A549 (cell line): ENCODE results near the gene SHOC2. TPM values are rescaled to one million over a fixed set of nuclear protein-coding genes. Genes with fewer than 3 reads are reported as not detected.

Experiments used
- ATAC-seq, 2 experiments: fragments of 200-7000 bp in 1 of 2; fragments of >200 bp in 1 of 2; cut with Nextera tagmentation in 1 of 2; cut with Tn5 transposase in 1 of 2; 3 replicates each; pipeline versions ENCODE4 v1.8.0 to v1.9.1; 2018 to 2020; ENCODE audit warnings: mild to moderate bottlenecking in 1 of 2, moderate library complexity in 1 of 2
- CTCF ChIA-PET: fragments of 300-600 bp; sonication (Branson Sonifier 250); formaldehyde crosslinking; extraction: SDS; loops from one replicate; lab custom pipeline; 2021; ENCODE audit warnings: antibody characterized with exemption, inconsistent platforms; lab: Yijun Ruan, JAX
- POLR2A ChIA-PET: fragments of 350-600 bp; formaldehyde crosslinking; extraction: SDS; loops from one replicate; lab custom pipeline; 2021; ENCODE audit warnings: antibody characterized with exemption, inconsistent platforms; lab: Yijun Ruan, JAX
- DNase-seq, 2 experiments: peaks; one replicate each; pipeline versions ENCODE4 v3.0.0 to v3.0.0-alpha.2; 2011 to 2016; ENCODE audit warnings: low read depth in 1 of 2, low spot score in 1 of 2
- FAIRE-seq: peaks from 2 replicates; lab custom pipeline; 2011; peaks lifted over from hg19 to GRCh38; lab: Jason Lieb, UNC
- H3K27ac ChIP-seq, 2 experiments: fragments of >200 bp; sonication (Bioruptor Twin); formaldehyde crosslinking; 3 replicates each; pipeline ENCODE4 v1.5.1; 2016 to 2017
- H3K4me1 ChIP-seq: fragments of >200 bp; sonication (Bioruptor Twin); formaldehyde crosslinking; 3 replicates; pipeline ENCODE4 v1.6.1; 2016
- H3K4me2 ChIP-seq: fragments of >200 bp; sonication (Bioruptor Twin); formaldehyde crosslinking; 3 replicates; pipeline ENCODE4 v1.6.1; 2016
- H3K4me3 ChIP-seq: fragments of >200 bp; sonication (Bioruptor Twin); formaldehyde crosslinking; 3 replicates; pipeline ENCODE4 v1.5.1; 2016
- H3K9me3 ChIP-seq: fragments of >200 bp; sonication (Bioruptor Twin); formaldehyde crosslinking; 3 replicates; pipeline ENCODE4 v1.6.1; 2016
- ATOH8 ChIP-seq: fragments of 250-450 bp; sonication (Bioruptor Pico); IDR thresholded peaks from 2 replicates; pipeline ENCODE4 v1.5.0; 2020; ENCODE audit warnings: low read depth, mild to moderate bottlenecking, moderate library complexity
- BCL3 ChIP-seq: fragments of >200 bp; sonication (Bioruptor Twin); formaldehyde crosslinking; IDR thresholded peaks from 3 replicates; pipeline ENCODE4 v1.6.1; 2016
- BHLHE40 ChIP-seq: IDR thresholded peaks from 2 replicates; pipeline ENCODE4 v1.6.1; 2012; ENCODE audit warnings: low read depth, low read length, inconsistent platforms
- CBX2 ChIP-seq: fragments of 200-600 bp; sonication (generic); IDR thresholded peaks from 2 replicates; pipeline ENCODE4 v1.6.1; 2016; ENCODE audit warnings: low read depth, mild to moderate bottlenecking, borderline replicate concordance
- EHMT2 ChIP-seq: fragments of 200-600 bp; sonication (generic); IDR thresholded peaks from 2 replicates; pipeline ENCODE4 v1.6.1; 2016; ENCODE audit warnings: antibody characterized with exemption, low read depth, mild to moderate bottlenecking, moderate library complexity
- ESRRA ChIP-seq: fragments of 150-350 bp; IDR thresholded peaks from 2 replicates; pipeline ENCODE4 v1.6.1; 2014; ENCODE audit warnings: mild to moderate bottlenecking, low read length, borderline replicate concordance
- GATA3 ChIP-seq: IDR thresholded peaks from 2 replicates; pipeline ENCODE4 v1.6.1; 2012; ENCODE audit warnings: borderline replicate concordance
- HDAC2 ChIP-seq: fragments of 200-600 bp; sonication (generic); IDR thresholded peaks from 2 replicates; pipeline ENCODE4 v1.6.1; 2016
- MAFK ChIP-seq: fragments of 450-650 bp; IDR thresholded peaks from 2 replicates; pipeline ENCODE4 v1.6.1; 2014; ENCODE audit not compliant: partially characterized antibody
- POLR2A ChIP-seq: IDR thresholded peaks from 2 replicates; pipeline ENCODE4 v1.6.1; 2012; ENCODE audit warnings: mild to moderate bottlenecking, low read length
- RAD21 ChIP-seq, 2 experiments: fragments of >200 bp in 1 of 2; sonication (Bioruptor Twin) in 1 of 2; formaldehyde crosslinking in 1 of 2; IDR thresholded peaks in 1 of 2; conservative IDR thresholded peaks in 1 of 2; 2 replicates in 1 of 2; 3 replicates in 1 of 2; pipeline ENCODE4 v1.6.1; 2012 to 2018; ENCODE audit warnings: inconsistent platforms in 1 of 2
- RCOR1 ChIP-seq: fragments of 150-350 bp; IDR thresholded peaks from 2 replicates; pipeline ENCODE4 v1.6.1; 2014; ENCODE audit warnings: antibody characterized with exemption, low read length, low read depth
- REST ChIP-seq: fragments of 200-600 bp; sonication (generic); IDR thresholded peaks from 2 replicates; pipeline ENCODE4 v1.6.1; 2016; ENCODE audit warnings: antibody characterized with exemption, mild to moderate bottlenecking, moderate library complexity
- RFX5 ChIP-seq: fragments of 450-650 bp; IDR thresholded peaks from 2 replicates; pipeline ENCODE4 v1.7.1; 2014; ENCODE audit warnings: antibody characterized with exemption, mild to moderate bottlenecking, moderate library complexity
- RNF2 ChIP-seq: fragments of 200-600 bp; sonication (generic); IDR thresholded peaks from 2 replicates; pipeline ENCODE4 v1.6.1; 2016; ENCODE audit warnings: low read depth, mild to moderate bottlenecking, antibody characterized with exemption, moderate library complexity, borderline replicate concordance
- TP53 ChIP-seq: fragments of 250-450 bp; sonication (Bioruptor Pico); IDR thresholded peaks from 2 replicates; pipeline ENCODE4 v1.5.0; 2021; ENCODE audit warnings: mild to moderate bottlenecking, moderate library complexity
- ZC3H11A ChIP-seq: fragments of 450-650 bp; IDR thresholded peaks from 2 replicates; pipeline ENCODE4 v1.6.1; 2014; ENCODE audit warnings: antibody characterized with exemption, mild to moderate bottlenecking
- ZFP36 ChIP-seq: fragments of 450-650 bp; IDR thresholded peaks from 2 replicates; pipeline ENCODE4 v1.6.1; 2014; ENCODE audit warnings: borderline replicate concordance; ENCODE audit not compliant: partially characterized antibody
- WGBS: methylation state at CpG from one replicate; pipeline ENCODE4 v1.1.6; 2017; ENCODE audit errors: missing lambda C conversion rate; 5-methylcytosine and 5-hydroxymethylcytosine counted together
- polyA plus RNA-seq, 4 experiments: library from polyadenylated mRNA; depleted of rRNA in 3 of 4; stranded (reverse); fragments of >200 nt; fragmentation: RNase III in 1 of 4; extraction: RNeasy Plus Mini Kit Qiagen cat#74134 plus additional on column Dnase treatment in 1 of 4; gene quantifications; 2 replicates in 3 of 4; 3 replicates in 1 of 4; pipeline ENCODE4 v1.2.3, GENCODE V29; 2011 to 2017
- TF ChIP-seq, protein P1 (sequence below): IDR thresholded peaks from 2 replicates; pipeline ENCODE4 v1.6.1; 2012; ENCODE audit warnings: low read depth, borderline replicate concordance
- TF ChIP-seq, protein P2 (sequence below): fragments of >200 bp; sonication (Bioruptor Twin); formaldehyde crosslinking; IDR thresholded peaks from 3 replicates; pipeline ENCODE4 v1.5.1; 2016
- TF ChIP-seq, protein P3 (sequence below): IDR thresholded peaks from 2 replicates; pipeline ENCODE4 v1.6.1; 2012

SHOC2 gene
- polyA plus RNA-seq, 2 of the 4 experiments (the other 2 are of a cell fraction), result 20.5 to 32.1 TPM

GRCh38 chr10:110977662-110978061 is 58.3 kb downstream of the SHOC2 start:
- DNase-seq (no peak), ATAC-seq (no peak), FAIRE-seq (no peak)
- no peak overlapping the region for H3K27ac ChIP-seq
- POLR2A ChIA-PET, result no interaction called here
- CTCF ChIA-PET, result interaction anchor here (1.3 kb wide), 1 partner anchor 15 kb away, joined by 4 read pairs; no protein-coding TSS in a partner anchor
- H3K4me3 ChIP-seq, result no peak overlapping the region
- TF ChIP-seq, protein P1, sequence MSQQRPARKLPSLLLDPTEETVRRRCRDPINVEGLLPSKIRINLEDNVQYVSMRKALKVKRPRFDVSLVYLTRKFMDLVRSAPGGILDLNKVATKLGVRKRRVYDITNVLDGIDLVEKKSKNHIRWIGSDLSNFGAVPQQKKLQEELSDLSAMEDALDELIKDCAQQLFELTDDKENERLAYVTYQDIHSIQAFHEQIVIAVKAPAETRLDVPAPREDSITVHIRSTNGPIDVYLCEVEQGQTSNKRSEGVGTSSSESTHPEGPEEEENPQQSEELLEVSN, result no peak
- H3K4me1 ChIP-seq, result peaks cover 2% of the 10 kb centered on the region; the same call in 1 of the 3 replicates
- 70% methylated on average over 2 of the region's 2 CpGs for WGBS
- no peaks in the 10 kb centered on the region for H3K9me3 ChIP-seq
- no peak overlapping the region for H3K4me2 ChIP-seq

- 87% methylated on average over 2 of the region's 2 CpGs for WGBS
- Histone ChIP-seq H3K4me1 (no peaks in the 10 kb centered on the region), H3K4me2 (no peak overlapping the region), H3K27ac (no peak overlapping the region), H3K9me3 (no peaks in the 10 kb centered on the region), H3K4me3 (no peak overlapping the region)
- DNase-seq, result no peak
- ChIA-PET POLR2A (no interaction called here), CTCF (interaction anchor here (1.3 kb wide), 1 partner anchor 15 kb away, joined by 4 read pairs; no protein-coding TSS in a partner anchor)
- no peak for TF ChIP-seq BCL3
- no peak for TF ChIP-seq POLR2A
- no peak for TF ChIP-seq TP53 (CRISPR knock-in tag)
- TF ChIP-seq RFX5, result no peak
- TF ChIP-seq REST, result no peak
- TF ChIP-seq ATOH8 (CRISPR knock-in tag), result no peak
- TF ChIP-seq, protein P2, sequence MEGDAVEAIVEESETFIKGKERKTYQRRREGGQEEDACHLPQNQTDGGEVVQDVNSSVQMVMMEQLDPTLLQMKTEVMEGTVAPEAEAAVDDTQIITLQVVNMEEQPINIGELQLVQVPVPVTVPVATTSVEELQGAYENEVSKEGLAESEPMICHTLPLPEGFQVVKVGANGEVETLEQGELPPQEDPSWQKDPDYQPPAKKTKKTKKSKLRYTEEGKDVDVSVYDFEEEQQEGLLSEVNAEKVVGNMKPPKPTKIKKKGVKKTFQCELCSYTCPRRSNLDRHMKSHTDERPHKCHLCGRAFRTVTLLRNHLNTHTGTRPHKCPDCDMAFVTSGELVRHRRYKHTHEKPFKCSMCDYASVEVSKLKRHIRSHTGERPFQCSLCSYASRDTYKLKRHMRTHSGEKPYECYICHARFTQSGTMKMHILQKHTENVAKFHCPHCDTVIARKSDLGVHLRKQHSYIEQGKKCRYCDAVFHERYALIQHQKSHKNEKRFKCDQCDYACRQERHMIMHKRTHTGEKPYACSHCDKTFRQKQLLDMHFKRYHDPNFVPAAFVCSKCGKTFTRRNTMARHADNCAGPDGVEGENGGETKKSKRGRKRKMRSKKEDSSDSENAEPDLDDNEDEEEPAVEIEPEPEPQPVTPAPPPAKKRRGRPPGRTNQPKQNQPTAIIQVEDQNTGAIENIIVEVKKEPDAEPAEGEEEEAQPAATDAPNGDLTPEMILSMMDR, result no peak
- no peak for TF ChIP-seq ESRRA
- no peak for TF ChIP-seq RNF2
- no peak for TF ChIP-seq RAD21 (conservative IDR thresholded peaks at IDR 0.05 in 1 of 2, IDR thresholded peaks at IDR 0.05 in 1 of 2)
- TF ChIP-seq ZFP36, result no peak
- TF ChIP-seq HDAC2, result no peak
- TF ChIP-seq RCOR1, result no peak
- no peak for TF ChIP-seq ZC3H11A
- TF ChIP-seq BHLHE40, result no peak
- no peak for TF ChIP-seq MAFK
- no peak for TF ChIP-seq GATA3
- TF ChIP-seq CBX2, result no peak
- TF ChIP-seq, protein P3, sequence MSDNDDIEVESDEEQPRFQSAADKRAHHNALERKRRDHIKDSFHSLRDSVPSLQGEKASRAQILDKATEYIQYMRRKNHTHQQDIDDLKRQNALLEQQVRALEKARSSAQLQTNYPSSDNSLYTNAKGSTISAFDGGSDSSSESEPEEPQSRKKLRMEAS, result no peak
- TF ChIP-seq EHMT2, result no peak
- FAIRE-seq, result no peak
- no peak for ATAC-seq
These were observed 58.8 kb downstream of the SHOC2 start for GRCh38 chr10:110978204-110978603.
